H1 (cell line): ENCODE data around the gene SLC22A2.

Experiments
- BCL11A ChIP-seq, 2 experiments: IDR thresholded peaks; one replicate each; pipeline ENCODE4 v1.6.1; 2011; ENCODE audit warnings: low read depth in 2 of 2, low read length in 2 of 2, mild to moderate bottlenecking in 2 of 2
- POLR2A ChIP-seq, 2 experiments: IDR thresholded peaks; 1 replicate in 1 of 2; 2 replicates in 1 of 2; pipeline ENCODE4 v1.6.1; 2011; ENCODE audit warnings: low read depth in 2 of 2, low read length in 2 of 2, mild to moderate bottlenecking in 2 of 2; ENCODE audit errors: control extremely low read depth in 1 of 2
- RAD21 ChIP-seq, 2 experiments: IDR thresholded peaks in 1 of 2; conservative IDR thresholded peaks in 1 of 2; 2 replicates each; pipeline ENCODE4 v1.6.1; 2011; ENCODE audit warnings: low read depth in 2 of 2, low read length in 2 of 2, improper control_type of control experiment in 1 of 2, inconsistent platforms in 1 of 2, mild to moderate bottlenecking in 1 of 2, moderate library complexity in 1 of 2
- RBBP5 ChIP-seq: IDR thresholded peaks from 2 replicates; pipeline ENCODE4 v1.7.1; 2012; ENCODE audit warnings: low read depth, mild to moderate bottlenecking, inconsistent platforms, low read length, moderate library complexity, borderline replicate concordance
- TAF1 ChIP-seq: IDR thresholded peaks from 2 replicates; pipeline ENCODE4 v1.6.1; 2011; ENCODE audit warnings: mild to moderate bottlenecking, low read depth, low read length
- ZNF274 ChIP-seq: IDR thresholded peaks from 2 replicates; pipeline ENCODE4 v1.7.0; 2012; ENCODE audit warnings: low read length, borderline replicate concordance; ENCODE audit errors: extremely low read depth
- TF ChIP-seq, protein P1 (sequence below): IDR thresholded peaks from 2 replicates; pipeline ENCODE4 v1.6.1; 2011; ENCODE audit warnings: low read depth, mild to moderate bottlenecking, low read length; ENCODE audit not compliant: insufficient read depth
- TF ChIP-seq, protein P2 (sequence below), 3 experiments: IDR thresholded peaks; 1 replicate in 2 of 3; 2 replicates in 1 of 3; pipeline versions ENCODE4 v1.5.1 to v1.6.1; 2011; ENCODE audit warnings: low read length in 3 of 3, mild to moderate bottlenecking in 3 of 3, inconsistent platforms in 2 of 3, low read depth in 1 of 3, moderate library complexity in 1 of 3; ENCODE audit not compliant: insufficient read depth in 1 of 3; ENCODE audit errors: control extremely low read depth in 1 of 3

DNA sequence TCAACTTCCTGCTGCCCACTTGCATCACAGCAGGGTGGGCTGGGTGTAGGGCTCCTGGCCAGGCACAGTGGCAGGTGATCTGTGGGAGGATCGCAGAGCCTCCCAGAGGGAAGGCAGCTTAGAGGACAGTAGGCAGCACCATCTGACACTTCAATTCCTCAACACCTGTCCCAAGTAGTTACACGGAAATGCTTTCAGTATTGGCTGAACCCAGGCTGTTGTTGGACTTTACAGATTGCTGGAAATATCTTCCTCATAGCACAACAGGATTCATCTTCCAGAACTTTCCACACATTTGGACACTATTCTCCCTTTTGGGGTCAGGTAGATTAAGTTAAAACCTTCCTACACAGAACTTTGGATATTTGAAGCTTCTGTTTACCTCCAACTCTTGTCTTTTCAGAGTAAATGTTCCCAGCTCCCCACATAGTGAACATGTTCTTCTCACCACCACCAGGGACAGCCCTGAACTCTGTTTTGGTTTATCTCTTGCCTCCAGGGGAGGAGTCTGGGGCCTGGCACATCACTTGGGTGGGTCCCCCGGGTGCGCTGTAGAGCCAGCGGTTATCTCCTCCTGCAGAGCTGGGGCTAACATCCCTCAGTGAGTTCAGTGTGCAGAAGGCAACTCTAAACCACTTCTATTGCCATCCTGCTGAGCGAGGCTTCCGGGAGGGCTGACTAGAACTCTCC is 3.5 kb upstream of the SLC22A2 start:
- no peak for TF ChIP-seq ZNF274
- TF ChIP-seq RBBP5 = no peak
- peak in 1 of 2 experiments; percentile 46; a peak in 2 of 4 replicates for TF ChIP-seq RAD21 (IDR thresholded peaks at IDR 0.05 in 1 of 2, conservative IDR thresholded peaks at IDR 0.05 in 1 of 2; ENCODE audit: low read depth in 2 of 2, low read length in 2 of 2)
- TF ChIP-seq TAF1 = no peak
- TF ChIP-seq, protein P1, sequence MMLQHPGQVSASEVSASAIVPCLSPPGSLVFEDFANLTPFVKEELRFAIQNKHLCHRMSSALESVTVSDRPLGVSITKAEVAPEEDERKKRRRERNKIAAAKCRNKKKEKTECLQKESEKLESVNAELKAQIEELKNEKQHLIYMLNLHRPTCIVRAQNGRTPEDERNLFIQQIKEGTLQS = no peak
- TF ChIP-seq, protein P2, sequence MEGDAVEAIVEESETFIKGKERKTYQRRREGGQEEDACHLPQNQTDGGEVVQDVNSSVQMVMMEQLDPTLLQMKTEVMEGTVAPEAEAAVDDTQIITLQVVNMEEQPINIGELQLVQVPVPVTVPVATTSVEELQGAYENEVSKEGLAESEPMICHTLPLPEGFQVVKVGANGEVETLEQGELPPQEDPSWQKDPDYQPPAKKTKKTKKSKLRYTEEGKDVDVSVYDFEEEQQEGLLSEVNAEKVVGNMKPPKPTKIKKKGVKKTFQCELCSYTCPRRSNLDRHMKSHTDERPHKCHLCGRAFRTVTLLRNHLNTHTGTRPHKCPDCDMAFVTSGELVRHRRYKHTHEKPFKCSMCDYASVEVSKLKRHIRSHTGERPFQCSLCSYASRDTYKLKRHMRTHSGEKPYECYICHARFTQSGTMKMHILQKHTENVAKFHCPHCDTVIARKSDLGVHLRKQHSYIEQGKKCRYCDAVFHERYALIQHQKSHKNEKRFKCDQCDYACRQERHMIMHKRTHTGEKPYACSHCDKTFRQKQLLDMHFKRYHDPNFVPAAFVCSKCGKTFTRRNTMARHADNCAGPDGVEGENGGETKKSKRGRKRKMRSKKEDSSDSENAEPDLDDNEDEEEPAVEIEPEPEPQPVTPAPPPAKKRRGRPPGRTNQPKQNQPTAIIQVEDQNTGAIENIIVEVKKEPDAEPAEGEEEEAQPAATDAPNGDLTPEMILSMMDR (IDR thresholded peaks at IDR 0.05; ENCODE audit: control extremely low read depth in 1 of 3, insufficient read depth in 1 of 3, low read depth in 1 of 3, low read length in 3 of 3) = peak; percentile 7 to 51 (median 44)
- TF ChIP-seq BCL11A (IDR thresholded peaks at IDR 0.05; ENCODE audit: low read depth in 2 of 2, low read length in 2 of 2) = no peak
- TF ChIP-seq POLR2A (IDR thresholded peaks at IDR 0.05; ENCODE audit: control extremely low read depth in 1 of 2, low read depth in 2 of 2, low read length in 2 of 2) = no peak
